Liver (tissue), 9 donors: ENCODE results near the gene EAF1. TPM values are rescaled to one million over a fixed set of nuclear protein-coding genes. Genes with fewer than 3 reads are reported as not detected.

Experiments
- DNase-seq: peaks from one replicate; pipeline ENCODE4 v3.0.0-alpha.2; 2017; ENCODE audit warnings: low spot score
- H3K27ac ChIP-seq, 2 donors: one replicate each; pipeline ENCODE4 v1.7.0; 2013; ENCODE audit warnings: inconsistent platforms in 2 of 2, low read length in 2 of 2, control low read depth in 1 of 2, low read depth in 1 of 2, mild to moderate bottlenecking in 1 of 2
- H3K27me3 ChIP-seq, 4 donors: one replicate each; pipeline versions ENCODE4 v1.6.1 to v1.7.0; 2013; ENCODE audit warnings: low read length in 3 of 4, inconsistent platforms in 1 of 4, mild to moderate bottlenecking in 1 of 4, moderate library complexity in 1 of 4; ENCODE audit not compliant: control insufficient read depth in 4 of 4, insufficient read depth in 4 of 4
- H3K36me3 ChIP-seq, 4 donors: one replicate each; pipeline versions ENCODE4 v1.6.1 to v1.7.0; 2013; ENCODE audit warnings: low read length in 3 of 4, mild to moderate bottlenecking in 3 of 4, low read depth in 1 of 4, moderate library complexity in 1 of 4; ENCODE audit not compliant: control insufficient read depth in 4 of 4, insufficient read depth in 3 of 4
- H3K4me1 ChIP-seq, 4 donors: one replicate each; pipeline versions ENCODE4 v1.6.1 to v1.7.0; 2013; ENCODE audit warnings: low read length in 3 of 4, mild to moderate bottlenecking in 3 of 4, moderate library complexity in 1 of 4; ENCODE audit not compliant: control insufficient read depth in 4 of 4, insufficient read depth in 4 of 4
- H3K4me3 ChIP-seq, 3 donors: one replicate each; pipeline versions ENCODE4 v1.6.1 to v1.7.0; 2013; ENCODE audit warnings: low read length in 3 of 3, control low read depth in 1 of 3, low read depth in 1 of 3, mild to moderate bottlenecking in 1 of 3
- H3K9ac ChIP-seq, 2 donors: one replicate each; pipeline ENCODE4 v1.7.0; 2013; ENCODE audit warnings: low read length in 2 of 2, mild to moderate bottlenecking in 2 of 2, moderate library complexity in 2 of 2, control low read depth in 1 of 2, low read depth in 1 of 2
- H3K9me3 ChIP-seq, 4 donors: one replicate each; pipeline versions ENCODE4 v1.6.1 to v1.7.0; 2013; ENCODE audit warnings: low read length in 3 of 4; ENCODE audit not compliant: control insufficient read depth in 4 of 4
- FOXA1 ChIP-seq: IDR thresholded peaks from 2 replicates; pipeline ENCODE4 v1.6.1; 2016; ENCODE audit warnings: antibody characterized with exemption
- FOXA2 ChIP-seq: IDR thresholded peaks from 2 replicates; pipeline ENCODE4 v1.6.1; 2016; ENCODE audit warnings: antibody characterized with exemption
- GABPA ChIP-seq, 2 donors: IDR thresholded peaks in 1 of 2; conservative IDR thresholded peaks in 1 of 2; 2 replicates each; pipeline ENCODE4 v1.6.1; 2016; ENCODE audit warnings: antibody characterized with exemption in 2 of 2, mild to moderate bottlenecking in 1 of 2, moderate library complexity in 1 of 2
- HNF4A ChIP-seq, 2 donors: conservative IDR thresholded peaks; 2 replicates each; pipeline ENCODE4 v1.6.1; 2016; ENCODE audit warnings: antibody characterized with exemption in 2 of 2, mild to moderate bottlenecking in 2 of 2
- HNF4G ChIP-seq: IDR thresholded peaks from 2 replicates; pipeline ENCODE4 v1.6.1; 2016; ENCODE audit warnings: antibody characterized with exemption
- JUND ChIP-seq, 2 donors: IDR thresholded peaks; 2 replicates each; pipeline ENCODE4 v1.6.1; 2016; ENCODE audit warnings: antibody characterized with exemption in 2 of 2
- NR2F2 ChIP-seq: IDR thresholded peaks from 2 replicates; pipeline ENCODE4 v1.6.1; 2016; ENCODE audit warnings: antibody characterized with exemption
- RXRA ChIP-seq, 2 donors: IDR thresholded peaks; 2 replicates each; pipeline ENCODE4 v1.6.1; 2017 to 2018; ENCODE audit warnings: antibody characterized with exemption in 2 of 2, mild to moderate bottlenecking in 1 of 2
- SP1 ChIP-seq: IDR thresholded peaks from 2 replicates; pipeline ENCODE4 v1.6.1; 2018; ENCODE audit warnings: antibody characterized with exemption, mild to moderate bottlenecking
- TAF1 ChIP-seq: conservative IDR thresholded peaks from 2 replicates; pipeline ENCODE4 v1.6.1; 2016; ENCODE audit warnings: antibody characterized with exemption, mild to moderate bottlenecking
- YY1 ChIP-seq: IDR thresholded peaks from 2 replicates; pipeline ENCODE4 v1.6.1; 2016; ENCODE audit warnings: antibody characterized with exemption, mild to moderate bottlenecking
- WGBS: extraction: QIAGEN DNeasy Blood & Tissue Kit; methylation state at CpG from one replicate; pipeline ENCODE4 v1.1.7; 2013; 5-methylcytosine and 5-hydroxymethylcytosine counted together
- polyA plus RNA-seq, 2 donors: library from polyadenylated mRNA; stranded (reverse) in 1 of 2; unstranded in 1 of 2; fragments of 200-250 nt in 1 of 2; fragments of >200 nt in 1 of 2; fragmentation: Nextera tagmentation in 1 of 2; extraction: Ambion mirVana in 1 of 2; gene quantifications; one replicate each; pipeline versions ENCODE4 v1.2.1 to v1.2.3, GENCODE V29; 2013 to 2015
- total RNA-seq, 2 donors: library from RNA; depleted of rRNA; stranded (reverse); fragments of >200 nt; gene quantifications; one replicate each; pipeline ENCODE4 v1.2.3, GENCODE V29; 2014
- TF ChIP-seq, protein P1 (sequence below): IDR thresholded peaks from 2 replicates; pipeline ENCODE4 v1.6.1; 2016; ENCODE audit warnings: antibody characterized with exemption
- TF ChIP-seq, protein P2 (sequence below): IDR thresholded peaks from 2 replicates; pipeline ENCODE4 v1.6.1; 2016; ENCODE audit warnings: antibody characterized with exemption
- TF ChIP-seq, protein P3 (sequence below): IDR thresholded peaks from 2 replicates; pipeline ENCODE4 v1.6.1; 2016; ENCODE audit warnings: antibody characterized with exemption
- TF ChIP-seq, protein P4 (sequence below): IDR thresholded peaks from 2 replicates; pipeline ENCODE4 v1.6.1; 2016; ENCODE audit warnings: antibody characterized with exemption, mild to moderate bottlenecking
- donor health status: healthy.
- donor health status: healthy.
- donor health status: healthy.
- donor health status: healthy.
- donor health status: healthy.

EAF1 gene
- total and polyA plus RNA-seq, 4 donors = 4.6 to 15.0 (median 11.4) TPM

DNA sequence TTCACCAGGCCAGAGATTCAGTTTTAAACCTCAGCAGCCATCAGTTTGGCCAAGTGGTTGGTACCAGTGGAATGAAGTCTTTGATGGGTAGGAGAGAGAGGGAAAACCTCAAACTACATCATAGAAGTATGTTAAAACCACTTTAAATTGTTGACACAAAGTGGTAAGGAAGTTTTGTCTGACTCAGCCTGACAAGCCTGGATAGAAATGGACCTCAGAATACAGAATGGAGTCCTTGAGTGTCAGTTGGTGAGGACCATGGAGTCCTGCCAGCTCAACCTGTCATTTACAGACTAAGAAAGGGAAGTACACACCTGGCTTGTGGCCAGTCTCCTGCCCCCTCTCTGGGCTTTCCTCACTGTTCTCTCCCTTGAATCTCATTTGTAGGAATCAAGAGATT is 12.1 kb downstream of the EAF1 start (continued):
- TF ChIP-seq, protein P1, sequence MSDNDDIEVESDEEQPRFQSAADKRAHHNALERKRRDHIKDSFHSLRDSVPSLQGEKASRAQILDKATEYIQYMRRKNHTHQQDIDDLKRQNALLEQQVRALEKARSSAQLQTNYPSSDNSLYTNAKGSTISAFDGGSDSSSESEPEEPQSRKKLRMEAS = no peak
- TF ChIP-seq, protein P2, sequence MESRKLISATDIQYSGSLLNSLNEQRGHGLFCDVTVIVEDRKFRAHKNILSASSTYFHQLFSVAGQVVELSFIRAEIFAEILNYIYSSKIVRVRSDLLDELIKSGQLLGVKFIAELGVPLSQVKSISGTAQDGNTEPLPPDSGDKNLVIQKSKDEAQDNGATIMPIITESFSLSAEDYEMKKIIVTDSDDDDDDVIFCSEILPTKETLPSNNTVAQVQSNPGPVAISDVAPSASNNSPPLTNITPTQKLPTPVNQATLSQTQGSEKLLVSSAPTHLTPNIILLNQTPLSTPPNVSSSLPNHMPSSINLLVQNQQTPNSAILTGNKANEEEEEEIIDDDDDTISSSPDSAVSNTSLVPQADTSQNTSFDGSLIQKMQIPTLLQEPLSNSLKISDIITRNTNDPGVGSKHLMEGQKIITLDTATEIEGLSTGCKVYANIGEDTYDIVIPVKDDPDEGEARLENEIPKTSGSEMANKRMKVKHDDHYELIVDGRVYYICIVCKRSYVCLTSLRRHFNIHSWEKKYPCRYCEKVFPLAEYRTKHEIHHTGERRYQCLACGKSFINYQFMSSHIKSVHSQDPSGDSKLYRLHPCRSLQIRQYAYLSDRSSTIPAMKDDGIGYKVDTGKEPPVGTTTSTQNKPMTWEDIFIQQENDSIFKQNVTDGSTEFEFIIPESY = no peak
- no peak for TF ChIP-seq YY1
- no peak for TF ChIP-seq TAF1
- TF ChIP-seq HNF4G = no peak
- TF ChIP-seq SP1 = no peak
- no peak for TF ChIP-seq FOXA2
- no peak for TF ChIP-seq FOXA1
- TF ChIP-seq GABPA (IDR thresholded peaks at IDR 0.05 in 1 of 2, conservative IDR thresholded peaks at IDR 0.05 in 1 of 2) = no peak
- no peak for TF ChIP-seq JUND (IDR thresholded peaks at IDR 0.05)

DNA sequence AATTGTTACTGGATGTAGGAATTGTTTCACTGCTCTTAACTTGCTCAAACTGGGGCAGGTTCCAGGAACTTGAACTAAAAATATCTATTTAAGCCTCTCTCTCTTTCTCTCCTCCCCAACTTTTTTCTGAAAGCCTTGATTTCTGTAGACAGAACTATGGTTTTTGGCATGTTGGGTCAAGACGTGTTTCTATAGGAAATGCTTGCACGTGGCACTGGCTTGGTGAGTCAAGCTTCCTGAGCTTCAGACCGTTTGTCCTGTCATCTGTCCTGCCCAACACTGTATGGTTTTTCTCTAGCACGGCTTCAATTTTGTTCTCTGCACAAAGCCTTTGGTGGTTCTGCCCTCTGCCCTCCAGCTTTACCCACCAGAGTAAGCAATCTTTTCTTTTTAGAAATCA is 13.5 kb downstream of the EAF1 start:
- peaks cover 11 to 59% (median 47%) of the 10 kb centered on the region in 4 donors for H3K36me3 ChIP-seq
- H3K4me3 ChIP-seq = no peak overlapping the region
- no peaks in the 10 kb centered on the region for H3K9me3 ChIP-seq
- no peak overlapping the region for H3K27ac ChIP-seq
- H3K9ac ChIP-seq = no peak overlapping the region
- no peak for DNase-seq
- 77% methylated on average over 4 of the region's 4 CpGs for WGBS
- no peaks in the 10 kb centered on the region for H3K27me3 ChIP-seq
- H3K4me1 ChIP-seq = peaks cover 0 to 3% (median 0%) of the 10 kb centered on the region in 4 donors
- TF ChIP-seq, protein P2 = no peak
- TF ChIP-seq SP1 = no peak
- TF ChIP-seq NR2F2 = no peak
- TF ChIP-seq, protein P3, sequence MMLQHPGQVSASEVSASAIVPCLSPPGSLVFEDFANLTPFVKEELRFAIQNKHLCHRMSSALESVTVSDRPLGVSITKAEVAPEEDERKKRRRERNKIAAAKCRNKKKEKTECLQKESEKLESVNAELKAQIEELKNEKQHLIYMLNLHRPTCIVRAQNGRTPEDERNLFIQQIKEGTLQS = no peak
- no peak for TF ChIP-seq FOXA2
- TF ChIP-seq YY1 = no peak
- TF ChIP-seq FOXA1 = no peak
- TF ChIP-seq JUND (IDR thresholded peaks at IDR 0.05) = no peak
- no peak for TF ChIP-seq GABPA (IDR thresholded peaks at IDR 0.05 in 1 of 2, conservative IDR thresholded peaks at IDR 0.05 in 1 of 2)
- TF ChIP-seq, protein P4, sequence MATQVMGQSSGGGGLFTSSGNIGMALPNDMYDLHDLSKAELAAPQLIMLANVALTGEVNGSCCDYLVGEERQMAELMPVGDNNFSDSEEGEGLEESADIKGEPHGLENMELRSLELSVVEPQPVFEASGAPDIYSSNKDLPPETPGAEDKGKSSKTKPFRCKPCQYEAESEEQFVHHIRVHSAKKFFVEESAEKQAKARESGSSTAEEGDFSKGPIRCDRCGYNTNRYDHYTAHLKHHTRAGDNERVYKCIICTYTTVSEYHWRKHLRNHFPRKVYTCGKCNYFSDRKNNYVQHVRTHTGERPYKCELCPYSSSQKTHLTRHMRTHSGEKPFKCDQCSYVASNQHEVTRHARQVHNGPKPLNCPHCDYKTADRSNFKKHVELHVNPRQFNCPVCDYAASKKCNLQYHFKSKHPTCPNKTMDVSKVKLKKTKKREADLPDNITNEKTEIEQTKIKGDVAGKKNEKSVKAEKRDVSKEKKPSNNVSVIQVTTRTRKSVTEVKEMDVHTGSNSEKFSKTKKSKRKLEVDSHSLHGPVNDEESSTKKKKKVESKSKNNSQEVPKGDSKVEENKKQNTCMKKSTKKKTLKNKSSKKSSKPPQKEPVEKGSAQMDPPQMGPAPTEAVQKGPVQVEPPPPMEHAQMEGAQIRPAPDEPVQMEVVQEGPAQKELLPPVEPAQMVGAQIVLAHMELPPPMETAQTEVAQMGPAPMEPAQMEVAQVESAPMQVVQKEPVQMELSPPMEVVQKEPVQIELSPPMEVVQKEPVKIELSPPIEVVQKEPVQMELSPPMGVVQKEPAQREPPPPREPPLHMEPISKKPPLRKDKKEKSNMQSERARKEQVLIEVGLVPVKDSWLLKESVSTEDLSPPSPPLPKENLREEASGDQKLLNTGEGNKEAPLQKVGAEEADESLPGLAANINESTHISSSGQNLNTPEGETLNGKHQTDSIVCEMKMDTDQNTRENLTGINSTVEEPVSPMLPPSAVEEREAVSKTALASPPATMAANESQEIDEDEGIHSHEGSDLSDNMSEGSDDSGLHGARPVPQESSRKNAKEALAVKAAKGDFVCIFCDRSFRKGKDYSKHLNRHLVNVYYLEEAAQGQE = no peak
- no peak for TF ChIP-seq HNF4A (conservative IDR thresholded peaks at IDR 0.05)
- TF ChIP-seq, protein P1 = no peak
- no peak for TF ChIP-seq RXRA (IDR thresholded peaks at IDR 0.05)
